ENCODE measurements around the gene MAEA.

MAEA gene

DNA sequence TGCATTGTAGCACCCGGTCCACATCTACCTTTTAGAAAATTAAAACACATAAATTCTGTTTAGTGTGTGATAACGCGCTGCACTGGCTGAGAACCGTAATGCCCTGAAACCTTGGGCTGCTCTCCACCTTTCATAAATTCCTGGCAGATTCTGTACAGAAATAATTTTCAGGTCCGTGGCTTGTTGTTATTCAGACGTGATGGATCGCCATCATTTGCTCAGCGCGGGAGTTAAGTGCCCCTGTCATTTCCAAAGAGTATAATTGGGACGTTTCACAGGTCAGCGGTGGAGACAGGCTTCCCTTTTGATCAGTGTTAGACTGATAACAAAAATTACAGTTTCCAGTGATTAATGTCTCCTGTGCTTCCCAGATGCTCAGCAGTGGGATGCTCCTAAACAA, 73.8 kb downstream of the MAEA start:
- DNase-seq (ENCODE audit: low spot score), result no peak
- TF ChIP-seq, protein P1, sequence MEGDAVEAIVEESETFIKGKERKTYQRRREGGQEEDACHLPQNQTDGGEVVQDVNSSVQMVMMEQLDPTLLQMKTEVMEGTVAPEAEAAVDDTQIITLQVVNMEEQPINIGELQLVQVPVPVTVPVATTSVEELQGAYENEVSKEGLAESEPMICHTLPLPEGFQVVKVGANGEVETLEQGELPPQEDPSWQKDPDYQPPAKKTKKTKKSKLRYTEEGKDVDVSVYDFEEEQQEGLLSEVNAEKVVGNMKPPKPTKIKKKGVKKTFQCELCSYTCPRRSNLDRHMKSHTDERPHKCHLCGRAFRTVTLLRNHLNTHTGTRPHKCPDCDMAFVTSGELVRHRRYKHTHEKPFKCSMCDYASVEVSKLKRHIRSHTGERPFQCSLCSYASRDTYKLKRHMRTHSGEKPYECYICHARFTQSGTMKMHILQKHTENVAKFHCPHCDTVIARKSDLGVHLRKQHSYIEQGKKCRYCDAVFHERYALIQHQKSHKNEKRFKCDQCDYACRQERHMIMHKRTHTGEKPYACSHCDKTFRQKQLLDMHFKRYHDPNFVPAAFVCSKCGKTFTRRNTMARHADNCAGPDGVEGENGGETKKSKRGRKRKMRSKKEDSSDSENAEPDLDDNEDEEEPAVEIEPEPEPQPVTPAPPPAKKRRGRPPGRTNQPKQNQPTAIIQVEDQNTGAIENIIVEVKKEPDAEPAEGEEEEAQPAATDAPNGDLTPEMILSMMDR (IDR thresholded peaks at IDR 0.05; ENCODE audit: extremely low read depth, missing control alignments), result no peak

DNA sequence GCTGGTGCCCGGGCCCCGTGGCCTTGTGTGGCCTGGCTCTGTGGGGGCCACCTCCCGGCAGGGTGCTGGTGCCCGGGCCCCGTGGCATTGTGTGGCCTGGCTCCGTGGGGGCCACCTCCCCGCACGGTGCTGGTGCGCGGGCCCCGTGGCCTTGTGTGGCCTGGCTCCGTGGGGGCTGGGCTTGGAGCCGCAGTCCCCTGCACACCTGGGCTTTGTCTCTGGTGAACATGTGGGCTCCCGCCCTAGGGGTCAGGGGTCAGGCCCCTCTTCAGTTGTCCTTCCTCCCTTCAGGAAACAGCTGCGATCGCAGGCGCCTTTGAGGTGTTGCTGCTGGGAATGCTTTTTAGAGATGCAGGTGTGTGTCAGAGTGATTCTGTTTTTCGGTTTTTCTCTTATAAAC, 74.5 kb downstream of the MAEA start:
- DNase-seq (ENCODE audit: low spot score), result no peak
- TF ChIP-seq, protein P1 (IDR thresholded peaks at IDR 0.05; ENCODE audit: extremely low read depth, missing control alignments), result no peak

DNA sequence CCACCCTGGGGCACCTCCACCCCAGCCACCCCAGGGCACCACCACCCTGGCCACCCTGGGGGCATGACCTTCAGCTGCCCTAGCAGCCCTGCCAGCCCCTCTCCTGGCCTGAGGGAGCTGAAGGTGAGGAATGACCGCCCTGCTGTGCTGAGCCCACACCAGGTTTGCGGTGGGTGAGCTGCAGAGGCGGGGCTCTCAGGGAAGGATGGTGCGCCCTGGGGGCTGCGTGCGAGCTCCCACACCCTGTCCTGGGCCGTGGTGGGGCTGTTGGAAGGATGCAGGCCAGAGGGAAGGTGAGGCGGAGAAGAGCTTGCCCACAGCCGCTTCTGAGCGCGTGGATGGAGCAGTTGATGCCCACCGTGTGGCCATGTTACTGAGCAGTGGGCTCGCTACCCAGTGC, 75.1 kb downstream of the MAEA start:
- DNase-seq (ENCODE audit: low spot score), result no peak
- TF ChIP-seq, protein P1 (IDR thresholded peaks at IDR 0.05; ENCODE audit: extremely low read depth, missing control alignments), result no peak

GRCh38 chr4:1365271-1366178, 75.8 kb downstream of the MAEA start:
- DNase-seq (ENCODE audit: low spot score), result no peak
- TF ChIP-seq, protein P1 (IDR thresholded peaks at IDR 0.05; ENCODE audit: extremely low read depth, missing control alignments), result no peak

DNA sequence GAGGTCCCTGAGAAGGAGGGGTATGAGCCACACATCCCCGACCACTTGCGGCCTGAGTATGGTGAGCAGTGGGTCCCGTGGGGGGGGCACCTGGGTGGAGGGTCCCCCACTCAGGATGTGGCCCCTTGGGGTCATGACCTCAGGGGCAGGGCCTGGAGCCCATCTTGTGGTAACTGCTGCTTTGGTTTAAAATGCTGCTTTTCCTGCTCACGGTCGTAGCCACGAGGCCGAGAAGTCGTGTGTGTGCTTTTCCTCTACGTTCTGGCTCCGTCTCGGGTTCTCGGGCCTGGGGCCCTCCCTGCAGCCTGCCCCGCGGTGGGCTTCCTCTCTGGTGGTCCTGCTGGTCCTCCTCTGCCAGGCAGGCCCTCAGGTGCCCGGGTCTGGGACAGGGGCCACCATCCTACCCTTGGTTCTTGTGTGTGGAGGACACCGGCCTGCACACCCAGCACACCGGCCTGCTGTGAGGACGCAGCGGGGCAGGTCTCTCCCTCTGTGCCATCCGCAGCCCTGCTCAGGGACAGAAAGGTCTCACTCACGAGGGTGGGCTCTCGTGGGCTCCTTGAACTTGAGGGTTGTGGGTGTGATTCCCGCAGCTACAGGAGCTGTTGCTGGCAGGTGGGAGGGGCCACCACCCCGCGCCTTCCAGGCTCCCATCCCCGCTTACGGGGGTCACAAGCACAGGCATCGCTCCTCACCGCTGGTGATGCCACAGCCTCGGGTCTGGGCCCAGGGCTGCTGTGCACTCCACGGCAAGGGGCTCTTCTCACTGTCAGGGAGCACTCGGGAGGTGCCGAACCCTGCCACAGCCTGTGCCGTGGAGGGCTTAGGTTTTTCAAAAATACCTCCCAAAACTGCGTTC, 76.9 kb downstream of the MAEA start:
- no peak for DNase-seq (ENCODE audit: low spot score)
- TF ChIP-seq, protein P1 (IDR thresholded peaks at IDR 0.05; ENCODE audit: extremely low read depth, missing control alignments), result no peak

DNA sequence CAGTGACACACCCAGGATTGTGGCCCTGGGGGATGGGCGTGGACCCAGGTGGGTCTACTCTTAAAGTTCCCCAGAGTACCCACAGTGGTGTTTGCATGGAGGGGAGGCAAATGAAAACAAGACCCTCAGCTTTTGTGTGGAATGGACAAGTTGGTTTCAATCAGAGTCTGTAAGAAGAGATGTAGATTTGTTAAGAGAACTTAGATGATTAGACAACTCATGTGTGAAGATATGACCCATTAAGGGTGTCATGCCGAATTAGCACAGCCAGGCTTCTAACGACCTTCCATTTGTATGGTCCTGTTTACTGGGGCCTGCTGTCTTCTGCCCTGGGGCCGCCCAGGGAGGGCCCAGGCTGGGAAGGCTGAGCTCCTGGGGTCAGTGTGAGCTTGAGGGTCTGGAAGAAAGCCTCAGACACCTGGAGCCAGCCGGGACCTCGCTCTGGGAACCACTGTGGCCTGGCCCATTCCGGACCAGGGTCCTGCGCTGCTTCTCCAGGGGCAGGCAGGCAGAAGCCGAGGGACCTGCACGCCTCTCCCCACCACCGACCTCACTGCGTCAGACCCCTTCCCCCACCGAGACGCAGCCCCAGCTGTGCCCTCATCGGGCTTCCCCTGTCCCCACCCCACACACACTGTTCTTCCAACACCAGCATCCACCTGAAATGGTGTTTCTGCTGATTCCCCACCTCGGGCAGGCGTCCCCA, 77.7 kb downstream of the MAEA start:
- DNase-seq (ENCODE audit: low spot score), result no peak
- TF ChIP-seq, protein P1 (IDR thresholded peaks at IDR 0.05; ENCODE audit: extremely low read depth, missing control alignments), result no peak

Data from GM20000 (cell line).